ENCODE measurements around the gene USP40.

USP40 gene

DNA sequence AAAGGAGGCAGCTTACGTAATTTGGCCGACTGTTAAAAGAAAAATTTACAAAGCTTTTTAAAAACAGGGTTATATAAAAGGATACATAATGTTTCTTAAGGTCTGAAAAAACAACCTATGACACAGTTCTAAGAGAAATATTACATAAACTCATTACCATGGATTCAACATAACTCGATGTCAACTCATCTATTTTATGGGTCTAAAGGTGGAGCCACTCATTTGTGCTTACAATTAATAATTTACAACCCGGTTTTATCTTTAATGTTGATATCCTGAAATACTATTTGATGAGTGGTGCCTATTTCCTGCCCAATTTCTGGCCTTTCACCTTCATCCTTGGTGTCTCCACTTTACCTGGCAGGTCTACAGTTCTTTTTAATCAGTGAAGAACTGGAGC is 15.1 kb downstream of the USP40 start:
- no peak for DNase-seq

DNA sequence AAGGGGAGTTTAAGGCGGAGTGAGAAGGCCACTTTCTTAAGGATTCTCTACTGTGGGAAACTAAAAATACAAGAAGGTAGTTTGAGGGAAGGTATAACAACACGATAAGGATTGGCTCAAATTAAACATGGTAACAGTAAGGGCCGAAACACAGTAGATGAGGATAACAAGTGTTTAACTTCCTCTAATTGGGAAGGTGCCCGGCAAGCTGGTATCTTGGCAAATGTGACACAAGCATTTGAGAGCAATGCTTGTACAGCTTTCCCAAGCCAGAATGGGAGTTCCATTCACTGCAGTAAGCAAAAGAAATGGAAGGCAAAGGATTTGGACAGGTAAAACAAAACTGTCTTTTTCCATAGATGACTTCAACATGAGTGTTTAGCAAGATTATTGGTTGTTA is 19.8 kb downstream of the USP40 start:
- no peak for DNase-seq

- DNase-seq = no peak
Observed at GRCh38 chr2:233546101-233546500, 20.5 kb downstream of the USP40 start.

- no peak for DNase-seq
Observed at GRCh38 chr2:233544200-233544610, 22.4 kb downstream of the USP40 start.

- DNase-seq = no peak
Observed at GRCh38 chr2:233542507-233542906, 24.1 kb downstream of the USP40 start.

DNA sequence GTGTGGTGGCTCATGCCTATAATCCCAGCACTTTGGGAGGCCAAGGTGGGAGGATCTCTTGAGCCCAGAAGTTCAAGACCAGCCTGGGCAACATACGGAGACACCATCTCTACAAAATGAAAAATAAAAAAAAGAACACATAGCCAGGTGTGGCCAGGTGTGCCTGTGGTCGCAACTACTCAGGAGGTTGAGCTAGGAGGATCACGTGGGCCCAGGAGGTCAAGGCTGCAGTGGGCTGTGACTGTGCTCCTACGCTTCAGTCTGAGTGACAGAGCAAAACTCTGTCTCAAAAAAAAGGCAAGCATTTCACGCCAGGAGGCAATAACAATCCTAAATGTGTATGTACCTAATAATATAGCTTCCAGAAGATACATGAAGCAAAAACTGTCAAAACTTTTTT is 27.8 kb downstream of the USP40 start:
- DNase-seq = no peak

DNA sequence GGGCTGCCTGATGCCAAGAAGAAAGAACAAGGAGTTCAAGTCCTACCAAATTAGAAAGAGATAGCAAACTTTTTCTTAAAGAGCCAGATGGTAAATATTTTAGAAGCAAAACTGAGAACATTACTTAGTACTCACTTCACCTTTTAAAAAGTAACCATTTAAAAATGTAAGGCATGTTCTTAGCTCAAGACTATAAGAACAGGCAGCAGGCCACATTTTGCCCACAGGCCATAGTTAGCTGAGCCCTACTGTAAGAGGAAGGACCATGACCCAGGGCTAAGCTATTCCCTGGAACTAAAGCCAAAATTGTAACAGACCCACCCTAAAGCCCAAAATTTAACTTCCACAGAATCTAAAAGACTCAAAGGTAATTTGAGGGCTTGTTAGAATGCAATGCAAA is 31.3 kb downstream of the USP40 start:
- DNase-seq = no peak

DNA sequence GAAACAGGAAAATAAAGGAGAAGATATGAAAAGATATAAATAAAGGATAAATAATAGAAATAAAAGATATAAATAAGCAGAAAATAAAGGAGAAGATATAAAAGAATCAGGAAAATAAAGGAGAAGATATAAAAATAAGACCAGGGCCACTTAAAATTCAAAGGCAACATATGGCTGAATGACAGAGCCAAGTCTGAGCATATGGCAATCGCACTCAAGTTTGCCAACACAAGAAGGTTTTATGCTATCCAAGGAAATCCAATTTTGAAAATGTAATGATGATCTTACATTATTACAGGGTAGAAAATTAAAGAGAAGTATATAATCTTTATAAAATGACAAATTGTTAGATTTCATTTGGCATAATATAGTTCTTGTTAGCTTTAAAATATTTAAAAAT is 33.6 kb downstream of the USP40 start:
- DNase-seq = no peak

GRCh38 chr2:233531955-233532354 is 34.6 kb downstream of the USP40 start:
- DNase-seq = no peak

GRCh38 chr2:233530381-233530780 is 36.2 kb downstream of the USP40 start:
- DNase-seq = no peak

GRCh38 chr2:233528182-233528581 is 38.4 kb downstream of the USP40 start:
- DNase-seq = no peak

- no peak for DNase-seq
Observed at GRCh38 chr2:233525791-233526190, 40.8 kb downstream of the USP40 start.

DNA sequence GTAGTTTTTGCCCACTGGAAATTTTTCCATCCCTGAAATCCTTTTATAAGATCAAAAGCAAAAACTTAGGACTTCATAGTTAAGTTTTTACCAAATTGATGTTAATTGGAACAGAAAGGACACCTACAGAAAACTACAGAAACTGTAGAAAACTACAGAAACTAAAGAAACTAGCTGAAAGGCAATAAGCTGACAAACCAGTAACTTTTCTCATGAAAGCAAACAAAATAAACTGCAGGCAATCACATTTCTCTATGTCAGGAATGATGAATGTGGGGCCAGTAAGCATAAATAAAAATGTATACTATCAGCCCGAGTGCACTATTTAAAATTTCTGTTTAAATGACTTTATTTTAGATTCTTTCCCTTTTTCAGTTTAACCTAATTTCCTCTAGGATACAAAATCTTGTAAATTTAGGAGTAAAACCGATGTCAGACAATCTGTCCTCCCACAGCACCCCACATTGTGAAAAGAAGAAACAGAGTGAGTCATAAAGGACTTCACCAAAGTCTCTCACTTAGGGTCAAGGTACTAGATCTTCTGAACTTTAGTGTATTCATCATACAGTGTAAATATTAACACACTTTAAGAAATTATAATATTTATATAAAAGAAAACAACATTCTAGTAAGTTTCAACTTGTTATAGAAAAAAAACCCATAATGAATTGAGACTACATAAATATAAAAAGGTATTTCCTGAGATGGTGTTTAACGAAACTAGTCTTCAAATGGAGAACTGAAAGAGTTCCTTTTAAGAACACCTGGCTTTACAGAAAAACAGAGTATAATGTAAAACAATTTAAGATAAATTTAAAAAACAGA is 46.6 kb downstream of the USP40 start:
- DNase-seq = no peak

- no peak for DNase-seq
Observed at GRCh38 chr2:233513953-233514655, 52.5 kb downstream of the USP40 start.

- DNase-seq = no peak
Observed at GRCh38 chr2:233503947-233504637, 62.5 kb downstream of the USP40 start.

GRCh38 chr2:233503481-233503880 is 63.1 kb downstream of the USP40 start:
- DNase-seq = no peak

- no peak for DNase-seq
Observed at GRCh38 chr2:233501198-233502076, 65.1 kb downstream of the USP40 start.

DNA sequence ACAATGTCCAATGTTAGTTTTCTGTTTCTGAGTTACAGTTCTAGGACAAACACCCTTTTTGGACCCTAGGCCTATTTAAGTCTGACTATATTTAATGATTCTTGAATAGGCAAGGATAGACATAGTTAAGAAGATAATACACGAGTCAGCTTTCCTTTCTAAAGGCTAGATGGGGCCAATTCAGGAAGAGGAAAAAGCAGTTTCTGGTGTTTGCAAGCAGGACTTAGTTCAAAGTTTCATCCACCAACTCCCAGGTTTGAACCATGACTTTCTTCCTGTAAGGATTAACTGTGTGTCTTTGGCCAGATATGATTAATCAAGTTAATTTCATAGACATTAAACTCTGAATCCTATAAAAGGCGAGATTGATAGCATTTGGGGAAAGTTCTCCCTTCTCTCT is 66.7 kb downstream of the USP40 start:
- DNase-seq = no peak

DNA sequence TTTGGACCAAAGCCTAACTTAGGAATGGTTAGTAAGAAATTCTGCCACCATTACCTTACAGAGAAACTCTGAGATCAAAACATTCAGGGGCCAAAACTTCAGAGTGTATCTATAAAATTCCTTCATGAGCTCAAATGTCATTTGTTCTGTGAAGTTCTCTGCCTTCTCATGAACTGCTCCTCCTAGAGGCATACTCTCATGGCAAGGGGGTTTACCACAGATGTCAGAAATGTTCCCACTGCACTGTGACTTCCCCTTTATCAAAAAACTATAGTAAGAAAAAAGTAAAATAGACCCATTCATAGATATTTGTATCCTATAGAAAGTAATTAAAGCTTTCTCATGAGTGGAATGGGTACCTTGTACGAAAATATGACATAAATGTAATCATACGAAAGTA is 68.5 kb downstream of the USP40 start:
- no peak for DNase-seq

GRCh38 chr2:233497692-233498091 is 68.9 kb downstream of the USP40 start:
- DNase-seq = no peak

- DNase-seq = no peak
Observed at GRCh38 chr2:233495503-233496496, 70.8 kb downstream of the USP40 start.

DNA sequence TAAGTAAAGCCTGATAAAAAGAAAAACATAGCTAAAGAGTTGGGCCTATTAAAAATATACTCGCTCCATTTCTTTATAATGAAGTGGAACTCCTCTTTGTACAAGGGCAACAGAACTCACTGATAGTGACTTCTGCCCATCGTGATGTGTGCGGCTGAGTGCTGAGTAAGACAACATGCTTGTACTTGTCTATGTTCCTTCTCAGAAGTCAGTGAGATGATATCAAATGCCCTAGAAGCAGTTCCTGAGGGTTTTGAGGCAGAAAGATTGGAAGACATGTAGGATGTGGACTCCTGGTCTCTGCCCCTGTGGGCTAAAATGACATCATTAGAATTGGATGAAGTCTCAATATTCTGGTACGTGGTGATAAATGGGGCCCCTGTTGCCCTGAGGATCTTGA is 73.8 kb downstream of the USP40 start:
- DNase-seq = no peak
